ENCODE measurements around the gene LRP1B.

LRP1B gene

DNA sequence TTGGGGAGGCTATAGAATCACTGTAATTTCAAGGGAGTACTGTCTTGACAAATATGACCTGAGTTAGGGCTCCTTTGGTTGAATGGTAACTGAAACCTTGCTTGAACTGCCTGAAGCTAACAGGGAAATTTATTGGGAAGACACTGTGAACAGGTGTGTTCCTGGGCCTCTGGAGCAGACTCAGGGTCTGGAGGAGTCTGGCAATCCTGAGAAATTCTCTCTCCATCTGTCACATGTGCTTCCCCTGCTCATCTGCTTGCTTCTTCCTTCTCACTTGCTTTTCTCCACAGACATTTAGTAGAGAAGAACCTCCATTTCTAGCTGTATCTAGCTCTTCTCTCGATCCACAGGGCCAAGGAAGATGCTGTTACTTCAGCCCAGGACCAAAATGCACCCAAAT lies 476.5 kb downstream of the LRP1B start:
- Histone ChIP-seq H3K4me3 (IDR thresholded peaks at IDR 0.05; ENCODE audit: insufficient read depth, low read depth, low read length) (no peak overlapping the region), H3K9ac (no peak overlapping the region), H3K36me3 (ENCODE audit: insufficient read depth) (no peaks in the 10 kb centered on the region), H3K27ac (no peak overlapping the region), H3K79me2 (ENCODE audit: insufficient read depth, low read depth) (no peaks in the 10 kb centered on the region), H3K4me1 (ENCODE audit: low read depth, poor library complexity, severe bottlenecking) (no peaks in the 10 kb centered on the region), H3K4me2 (no peak overlapping the region), H2AFZ (ENCODE audit: low read depth) (no peak overlapping the region), H3K27me3 (ENCODE audit: insufficient read depth, low read depth) (no peaks in the 10 kb centered on the region), H4K20me1 (ENCODE audit: insufficient read depth) (no peaks in the 10 kb centered on the region)
- TF ChIP-seq, protein P1, sequence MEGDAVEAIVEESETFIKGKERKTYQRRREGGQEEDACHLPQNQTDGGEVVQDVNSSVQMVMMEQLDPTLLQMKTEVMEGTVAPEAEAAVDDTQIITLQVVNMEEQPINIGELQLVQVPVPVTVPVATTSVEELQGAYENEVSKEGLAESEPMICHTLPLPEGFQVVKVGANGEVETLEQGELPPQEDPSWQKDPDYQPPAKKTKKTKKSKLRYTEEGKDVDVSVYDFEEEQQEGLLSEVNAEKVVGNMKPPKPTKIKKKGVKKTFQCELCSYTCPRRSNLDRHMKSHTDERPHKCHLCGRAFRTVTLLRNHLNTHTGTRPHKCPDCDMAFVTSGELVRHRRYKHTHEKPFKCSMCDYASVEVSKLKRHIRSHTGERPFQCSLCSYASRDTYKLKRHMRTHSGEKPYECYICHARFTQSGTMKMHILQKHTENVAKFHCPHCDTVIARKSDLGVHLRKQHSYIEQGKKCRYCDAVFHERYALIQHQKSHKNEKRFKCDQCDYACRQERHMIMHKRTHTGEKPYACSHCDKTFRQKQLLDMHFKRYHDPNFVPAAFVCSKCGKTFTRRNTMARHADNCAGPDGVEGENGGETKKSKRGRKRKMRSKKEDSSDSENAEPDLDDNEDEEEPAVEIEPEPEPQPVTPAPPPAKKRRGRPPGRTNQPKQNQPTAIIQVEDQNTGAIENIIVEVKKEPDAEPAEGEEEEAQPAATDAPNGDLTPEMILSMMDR (conservative IDR thresholded peaks at IDR 0.05; ENCODE audit: low read depth, low read length), result no peak

DNA sequence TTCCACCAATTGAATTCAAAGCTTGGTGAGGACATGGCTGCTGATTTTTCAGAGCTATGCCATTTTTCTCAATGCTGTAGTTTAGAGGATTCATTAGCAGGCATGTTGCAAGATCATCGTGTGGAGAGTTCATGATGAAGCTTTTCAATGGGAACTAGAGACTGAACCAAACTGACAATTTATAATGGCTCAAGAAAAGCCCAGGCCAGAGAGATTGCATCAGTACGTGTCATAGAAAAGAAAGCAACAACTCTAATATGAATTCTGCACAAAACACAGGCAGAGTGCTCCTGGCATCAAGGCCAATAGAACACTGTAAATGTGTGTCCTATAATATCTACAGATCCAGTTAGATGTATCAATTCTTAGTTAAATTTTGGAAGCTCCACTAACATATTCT lies 477.6 kb downstream of the LRP1B start:
- Histone ChIP-seq H3K9ac (no peak overlapping the region), H3K79me2 (ENCODE audit: insufficient read depth, low read depth) (no peaks in the 10 kb centered on the region), H3K4me2 (no peak overlapping the region), H3K27me3 (ENCODE audit: insufficient read depth, low read depth) (no peaks in the 10 kb centered on the region), H2AFZ (ENCODE audit: low read depth) (no peak overlapping the region), H3K4me1 (ENCODE audit: low read depth, poor library complexity, severe bottlenecking) (no peaks in the 10 kb centered on the region), H4K20me1 (ENCODE audit: insufficient read depth) (no peaks in the 10 kb centered on the region), H3K27ac (no peak overlapping the region), H3K36me3 (ENCODE audit: insufficient read depth) (no peaks in the 10 kb centered on the region), H3K4me3 (IDR thresholded peaks at IDR 0.05; ENCODE audit: insufficient read depth, low read depth, low read length) (no peak overlapping the region)
- TF ChIP-seq, protein P1 (conservative IDR thresholded peaks at IDR 0.05; ENCODE audit: low read depth, low read length), result no peak

DNA sequence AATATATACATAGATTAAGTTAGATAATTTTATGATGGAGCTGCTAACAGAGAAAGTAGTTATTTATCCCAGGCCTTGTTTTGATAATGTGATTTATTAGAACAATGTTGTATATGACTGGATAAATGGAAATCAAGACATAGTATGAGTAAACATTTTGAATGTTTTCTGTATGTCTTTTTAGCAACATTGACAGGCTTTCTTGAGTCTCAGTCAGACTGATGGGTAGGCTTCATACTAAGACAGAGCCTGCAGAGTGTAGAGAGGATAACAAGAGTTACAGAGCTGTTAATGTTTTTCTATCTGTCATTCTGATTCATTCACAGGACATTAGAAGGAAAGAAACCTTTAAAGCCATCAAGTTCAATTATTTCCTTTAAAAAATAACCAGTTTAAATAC lies 478.5 kb downstream of the LRP1B start:
- Histone ChIP-seq H2AFZ (ENCODE audit: low read depth) (no peak overlapping the region), H3K4me1 (ENCODE audit: low read depth, poor library complexity, severe bottlenecking) (no peaks in the 10 kb centered on the region), H3K4me3 (IDR thresholded peaks at IDR 0.05; ENCODE audit: insufficient read depth, low read depth, low read length) (no peak overlapping the region), H3K27ac (no peak overlapping the region), H3K36me3 (ENCODE audit: insufficient read depth) (no peaks in the 10 kb centered on the region), H3K4me2 (no peak overlapping the region), H4K20me1 (ENCODE audit: insufficient read depth) (no peaks in the 10 kb centered on the region), H3K79me2 (ENCODE audit: insufficient read depth, low read depth) (no peaks in the 10 kb centered on the region), H3K9ac (no peak overlapping the region), H3K27me3 (ENCODE audit: insufficient read depth, low read depth) (no peaks in the 10 kb centered on the region)
- TF ChIP-seq, protein P1 (conservative IDR thresholded peaks at IDR 0.05; ENCODE audit: low read depth, low read length), result no peak

DNA sequence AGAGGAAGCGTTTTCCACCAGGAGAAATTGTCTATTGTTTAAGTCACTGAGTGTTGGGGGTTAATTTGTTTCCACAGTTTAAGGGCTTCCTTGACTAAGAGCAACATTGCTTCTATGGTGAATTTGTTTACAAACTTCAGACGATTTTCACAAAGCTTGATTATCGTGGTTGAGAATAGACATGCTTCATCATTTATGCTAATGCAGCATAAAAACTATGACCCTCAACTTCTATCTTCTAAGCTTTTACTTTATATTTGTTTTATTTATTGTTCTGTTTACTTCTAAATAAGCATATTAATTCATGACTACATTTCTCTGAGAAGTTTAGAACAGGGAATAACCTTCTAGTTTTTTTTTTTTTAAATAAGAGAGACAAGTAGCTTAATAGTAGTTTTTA lies 483.5 kb downstream of the LRP1B start:
- Histone ChIP-seq H3K9ac (no peak overlapping the region), H3K36me3 (ENCODE audit: insufficient read depth) (no peaks in the 10 kb centered on the region), H4K20me1 (ENCODE audit: insufficient read depth) (no peaks in the 10 kb centered on the region), H3K4me2 (no peak overlapping the region), H3K79me2 (ENCODE audit: insufficient read depth, low read depth) (no peaks in the 10 kb centered on the region), H3K4me3 (IDR thresholded peaks at IDR 0.05; ENCODE audit: insufficient read depth, low read depth, low read length) (no peak overlapping the region), H3K27ac (no peak overlapping the region), H3K27me3 (ENCODE audit: insufficient read depth, low read depth) (no peaks in the 10 kb centered on the region), H3K4me1 (ENCODE audit: low read depth, poor library complexity, severe bottlenecking) (no peaks in the 10 kb centered on the region), H2AFZ (ENCODE audit: low read depth) (no peak overlapping the region)
- TF ChIP-seq, protein P1 (conservative IDR thresholded peaks at IDR 0.05; ENCODE audit: low read depth, low read length), result no peak

DNA sequence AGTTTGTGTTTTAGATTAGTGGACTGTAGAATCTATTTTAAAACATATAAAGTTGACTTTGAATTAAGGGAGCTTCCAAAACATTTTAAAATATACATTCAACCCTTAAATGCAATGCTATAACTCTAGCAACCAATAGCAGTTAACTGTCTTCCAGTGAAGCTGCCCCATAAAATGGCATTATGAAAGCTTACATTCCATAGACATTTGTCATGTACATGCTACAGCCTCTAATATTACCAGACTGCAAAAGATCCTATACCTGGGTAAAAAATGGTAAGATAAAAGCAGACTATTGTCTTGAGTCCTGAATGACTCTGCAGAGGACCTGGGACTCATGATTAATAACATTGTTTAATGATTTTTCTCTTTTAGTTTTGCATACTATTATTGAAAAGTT lies 489.4 kb downstream of the LRP1B start:
- no peak overlapping the region for H3K9ac ChIP-seq
- no peaks in the 10 kb centered on the region for H3K79me2 ChIP-seq (ENCODE audit: insufficient read depth, low read depth)
- H3K4me1 ChIP-seq (ENCODE audit: low read depth, poor library complexity, severe bottlenecking), result no peaks in the 10 kb centered on the region
- H3K27ac ChIP-seq, result no peak overlapping the region
- H3K27me3 ChIP-seq (ENCODE audit: insufficient read depth, low read depth), result no peaks in the 10 kb centered on the region
- H3K4me3 ChIP-seq (IDR thresholded peaks at IDR 0.05; ENCODE audit: insufficient read depth, low read depth, low read length), result no peak overlapping the region
- H3K36me3 ChIP-seq (ENCODE audit: insufficient read depth), result no peaks in the 10 kb centered on the region
- H3K4me2 ChIP-seq, result no peak overlapping the region
- H2AFZ ChIP-seq (ENCODE audit: low read depth), result no peak overlapping the region
- no peaks in the 10 kb centered on the region for H4K20me1 ChIP-seq (ENCODE audit: insufficient read depth)
- TF ChIP-seq, protein P1 (conservative IDR thresholded peaks at IDR 0.05; ENCODE audit: low read depth, low read length), result no peak

Data from KMS-11 (cell line).